GM12875 (cell line): ENCODE results near the gene STK11.

ENCODE experiments used
- H3K4me3 ChIP-seq: one replicate; pipeline ENCODE4 v1.5.1; 2011; ENCODE audit warnings: low read depth, low read length, control low read depth
- CTCF ChIP-seq: IDR thresholded peaks from 2 replicates; pipeline ENCODE4 v1.5.1; 2011; ENCODE audit warnings: low read depth, mild to moderate bottlenecking, control low read depth, inconsistent platforms, low read length, moderate library complexity, borderline replicate concordance; ENCODE audit not compliant: insufficient read depth

The STK11 gene

GRCh38 chr19:1275260-1275975 is 69.8 kb downstream of the STK11 start, which contains the start of gene FAM174C:
Gene FAM174C (plus strand): TSS chr19:1275530. CDS start chr19:1275550, 20 bp downstream.
- TF ChIP-seq CTCF = no peak
- peak within 1 kb of the TSS; percentile 79 for H3K4me3 ChIP-seq

- H3K4me3 ChIP-seq = peak overlapping the region; percentile 79
- no peak for TF ChIP-seq CTCF
These were observed 70.5 kb downstream of the STK11 start for GRCh38 chr19:1275976-1276627.

- no peak for TF ChIP-seq CTCF
These were observed 71.0 kb downstream of the STK11 start for GRCh38 chr19:1276628-1277022.

GRCh38 chr19:1277061-1277460 is 71.5 kb downstream of the STK11 start:
- no peak overlapping the region for H3K4me3 ChIP-seq
- TF ChIP-seq CTCF = no peak

More at GRCh38 chr19:1276628-1277022, 71.0 kb downstream of the STK11 start:
- H3K4me3 ChIP-seq = peak overlapping the region; percentile 79
